HL-60/S4 treated with phorbol 12-myristate 13-acetate at 8.2 ng/mL for 4 days and 3 days (cell line): ENCODE data around the gene SPIB.

Experiments used
- in situ Hi-C: fragments of 300-500 bp; cut with MboI; formaldehyde crosslinking; loops from 2 replicates; pipeline ENCODE4 v1.15.0; 2022; ENCODE audit warnings: low sequenced_read_pairs

Gene SPIB

DNA sequence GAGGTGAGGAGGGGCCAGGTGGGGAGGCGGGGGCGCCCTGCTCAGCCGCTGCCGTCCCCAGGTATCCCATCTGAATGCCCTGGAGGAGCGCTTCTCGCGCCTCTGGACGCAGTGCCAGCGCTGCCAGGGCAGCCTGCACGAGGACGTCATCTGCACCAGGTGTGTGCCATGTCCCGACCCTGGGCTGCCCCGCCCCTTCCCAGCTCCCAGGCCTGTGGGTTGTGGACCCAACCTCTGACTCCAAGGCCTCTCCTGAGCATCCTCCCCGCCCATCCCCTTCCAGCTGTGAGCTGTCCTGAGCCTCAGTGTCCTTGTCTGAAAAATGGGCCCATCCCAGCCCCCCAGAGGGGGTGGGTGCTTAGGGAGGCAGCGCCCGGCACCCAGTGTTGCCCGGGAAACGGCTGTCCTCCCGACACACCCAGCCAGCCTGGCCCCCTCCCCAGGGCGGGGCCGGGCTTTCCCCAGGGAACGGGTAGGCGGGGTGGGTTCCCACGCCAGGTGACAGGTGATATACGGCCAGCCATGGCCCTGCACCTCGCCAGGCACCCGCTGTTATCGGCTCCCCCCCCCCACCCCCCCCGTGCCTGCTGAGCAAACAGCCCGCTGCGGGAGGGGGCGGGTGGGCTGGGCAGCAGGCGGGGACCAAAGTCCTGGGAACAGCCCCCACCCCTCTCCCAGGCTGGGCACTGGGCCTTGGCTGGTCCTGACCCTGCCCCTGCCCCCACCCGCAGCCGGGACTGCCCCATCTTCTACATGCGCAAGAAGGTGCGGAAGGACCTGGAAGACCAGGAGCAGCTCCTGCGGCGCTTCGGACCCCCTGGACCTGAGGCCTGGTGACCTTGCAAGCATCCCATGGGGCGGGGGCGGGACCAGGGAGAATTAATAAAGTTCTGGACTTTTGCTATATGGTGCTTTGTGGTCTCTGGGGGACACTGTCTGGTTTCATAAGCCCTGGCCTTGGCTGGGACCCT, 1.3 kb upstream of the SPIB start:
- in situ Hi-C loops: no loop called here

DNA sequence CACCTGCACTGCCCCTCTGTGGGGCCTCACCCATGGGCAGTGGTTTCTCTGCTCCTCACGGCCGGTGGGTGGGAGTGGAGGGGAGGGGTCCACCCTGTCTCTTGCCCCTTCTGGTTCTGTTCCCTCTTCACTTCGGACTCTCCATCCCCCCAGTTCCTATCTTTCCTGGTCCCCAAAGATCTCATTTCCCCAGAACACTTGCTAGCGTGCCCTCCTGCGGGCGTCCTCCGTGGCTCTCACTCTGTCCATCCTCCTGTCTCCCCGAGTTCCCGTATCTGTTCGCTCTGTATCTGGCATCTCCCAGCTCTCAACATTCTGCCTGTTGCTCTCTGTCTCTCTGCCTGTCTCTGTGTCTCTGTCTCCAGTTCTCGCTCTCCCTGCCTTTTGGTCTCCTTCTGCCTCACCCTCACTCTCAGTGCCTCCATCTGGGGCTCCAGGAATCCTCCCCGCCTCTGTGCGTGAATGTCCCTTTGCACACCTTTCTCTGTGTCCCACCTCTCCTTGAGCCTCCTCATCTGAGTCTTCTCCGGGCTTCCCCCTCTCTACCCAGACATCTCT, 363 bp downstream of the SPIB start:
- in situ Hi-C loops: no loop called here

DNA sequence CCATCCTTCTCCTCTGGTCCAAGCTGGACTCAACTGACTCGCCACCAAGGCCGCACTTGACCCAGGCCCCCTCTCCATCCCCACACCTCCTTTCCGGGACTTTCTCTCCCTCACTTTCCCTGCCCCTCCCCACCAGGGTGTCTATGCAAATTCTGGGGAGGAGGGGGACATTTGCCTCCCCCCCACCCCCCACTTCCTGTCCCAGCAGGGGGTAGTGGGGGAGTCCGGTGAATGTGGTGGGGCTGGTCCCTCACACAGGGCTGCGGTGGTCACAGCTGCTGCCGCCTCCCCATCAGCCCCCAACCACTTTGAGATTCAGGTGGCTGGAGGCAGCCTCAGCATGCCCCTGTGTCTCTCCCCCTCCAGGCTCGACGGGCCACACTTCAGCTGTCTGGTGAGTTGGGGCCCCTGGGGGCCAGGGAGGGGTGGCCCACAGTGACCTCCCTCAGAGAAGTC, 870 bp downstream of the SPIB start:
- in situ Hi-C loops: no loop called here

- in situ Hi-C loops: no loop called here
These were observed 1.4 kb downstream of the SPIB start for GRCh38 chr19:50420127-50420526.

DNA sequence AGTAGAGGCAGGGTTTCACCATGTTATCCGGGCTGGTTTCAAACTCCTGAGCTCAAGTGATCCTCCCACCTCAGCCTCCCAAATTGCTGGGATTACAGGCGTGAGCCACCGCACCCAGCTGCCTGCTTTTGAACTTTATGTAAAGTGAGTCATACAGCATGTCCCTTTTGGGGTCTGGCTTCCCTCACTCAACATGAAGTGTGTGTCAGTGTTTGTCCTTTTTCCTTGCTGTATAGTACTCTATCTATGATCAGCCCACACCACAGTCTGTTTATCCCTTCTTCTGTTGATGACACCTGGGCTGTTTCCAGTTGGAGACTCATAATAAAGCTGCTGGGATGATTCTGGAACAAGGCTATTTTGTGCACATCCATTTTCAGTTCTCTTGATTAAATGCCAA, 2.1 kb downstream of the SPIB start:
- in situ Hi-C loops: no loop called here

GRCh38 chr19:50422397-50423278, 3.9 kb downstream of the SPIB start:
- in situ Hi-C loops: no loop called here

GRCh38 chr19:50423279-50424113, 4.8 kb downstream of the SPIB start:
- in situ Hi-C loops: no loop called here

- in situ Hi-C loops: no loop called here
These were observed 6.8 kb downstream of the SPIB start for GRCh38 chr19:50425581-50425980.

- in situ Hi-C loops: no loop called here
These were observed 8.7 kb downstream of the SPIB start for GRCh38 chr19:50427318-50427925.

- in situ Hi-C loops: no loop called here
These were observed 9.3 kb downstream of the SPIB start for GRCh38 chr19:50427997-50428425.

DNA sequence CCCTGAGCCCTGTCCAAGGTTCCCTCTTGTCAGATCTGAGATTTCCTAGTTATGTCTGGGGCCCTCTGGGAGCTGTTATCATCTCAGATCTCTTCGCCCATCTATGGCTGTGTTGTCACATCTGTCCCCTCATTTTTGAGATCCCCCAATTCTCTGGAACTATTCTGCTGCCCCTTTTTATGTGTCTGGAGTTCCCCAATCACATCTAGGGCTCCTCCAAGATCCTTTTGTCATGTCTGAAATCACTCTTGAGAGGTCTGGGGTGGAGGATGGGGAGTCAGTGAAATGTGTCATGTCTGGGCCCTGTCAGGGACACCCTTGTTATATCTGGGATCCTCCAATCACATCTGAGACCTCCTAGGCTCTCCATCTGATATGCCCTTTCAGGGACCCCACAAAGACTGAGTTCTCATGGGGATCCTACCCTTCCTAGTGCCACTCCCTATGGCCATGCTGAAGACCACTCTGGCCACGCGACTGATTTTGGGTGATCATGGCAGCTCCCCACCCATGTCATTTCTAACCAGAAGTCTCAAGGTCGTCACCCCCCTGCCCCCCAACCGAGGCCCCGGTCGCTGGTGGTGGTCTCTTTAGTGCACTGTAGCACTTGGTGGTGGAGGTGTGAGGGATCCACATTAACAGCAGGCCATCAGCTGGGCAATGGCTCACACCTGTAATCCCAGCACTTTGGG, 10.2 kb downstream of the SPIB start:
- in situ Hi-C loops: no loop called here

DNA sequence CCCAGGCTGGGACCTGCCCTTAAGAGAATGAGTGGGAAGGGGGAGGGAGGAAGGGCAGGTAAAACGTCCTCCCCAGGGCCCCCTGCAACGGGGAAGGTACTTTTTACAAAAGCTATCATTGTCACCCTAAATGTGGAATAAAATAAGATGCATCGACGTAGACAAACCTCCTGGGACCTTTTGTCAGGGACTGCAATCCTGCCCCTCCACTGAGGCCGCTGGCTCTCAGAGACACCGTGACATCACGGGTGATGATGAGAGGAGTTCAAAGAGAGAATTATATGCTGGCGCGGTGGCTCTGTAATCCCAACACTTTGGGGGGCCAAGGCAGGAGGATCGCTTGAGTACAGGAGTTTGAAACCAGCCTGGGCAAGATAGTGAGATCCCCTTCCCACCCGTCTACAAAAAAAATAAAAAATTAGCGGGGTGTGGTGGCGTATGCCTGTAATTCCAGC, 12.2 kb downstream of the SPIB start:
- in situ Hi-C loops: no loop called here

- in situ Hi-C loops: no loop called here
These were observed 12.8 kb downstream of the SPIB start for GRCh38 chr19:50431343-50432220.

GRCh38 chr19:50432221-50433028, 13.7 kb downstream of the SPIB start, which contains the start of gene MYBPC2:
Gene MYBPC2, plus strand, starts transcription at chr19:50432892. Its CDS starts 62 bp downstream, at chr19:50432954.
- in situ Hi-C loops: no loop called here

- in situ Hi-C loops: no loop called here
These were observed 14.8 kb downstream of the SPIB start for GRCh38 chr19:50433201-50434180.

GRCh38 chr19:50434525-50434924, 15.8 kb downstream of the SPIB start:
- in situ Hi-C loops: no loop called here
